Right lobe of liver (tissue), 6 donors: Measurements from ENCODE around the gene PSMG3. TPM values are rescaled to one million over a fixed set of nuclear protein-coding genes. Genes with fewer than 3 reads are reported as not detected.

Experiments used
- ATAC-seq, 4 donors: fragments of 200-7000 bp; cut with Tn5 transposase; one replicate each; pipeline ENCODE4 v1.9.1; 2020; ENCODE audit warnings: mild to moderate bottlenecking in 4 of 4, moderate library complexity in 4 of 4
- DNase-seq, 3 donors: peaks; one replicate each; pipeline ENCODE4 v3.0.0-alpha.2; 2020
- H3K27ac ChIP-seq, 3 donors: fragments of 200-600 bp; one replicate each; pipeline ENCODE4 v1.8.0; 2022
- H3K27me3 ChIP-seq, 2 donors: fragments of 200-600 bp; one replicate each; pipeline ENCODE4 v1.8.0; 2022
- H3K36me3 ChIP-seq, 4 donors: fragments of 200-600 bp; sonication (generic) in 1 of 4; one replicate each; pipeline versions ENCODE4 v1.5.1 to v1.8.0; 2017 to 2022; ENCODE audit warnings: control low read depth in 1 of 4
- H3K4me1 ChIP-seq, 4 donors: fragments of 200-600 bp; sonication (generic) in 1 of 4; one replicate each; pipeline versions ENCODE4 v1.5.1 to v1.8.0; 2017 to 2022; ENCODE audit warnings: control low read depth in 1 of 4
- H3K4me3 ChIP-seq, 3 donors: fragments of 200-600 bp; one replicate each; pipeline ENCODE4 v1.8.0; 2022
- H3K9me3 ChIP-seq, 4 donors: fragments of 200-600 bp; sonication (generic) in 1 of 4; one replicate each; pipeline versions ENCODE4 v1.5.1 to v1.8.0; 2017 to 2022; ENCODE audit warnings: control low read depth in 1 of 4
- POLR2A ChIP-seq: fragments of 450-650 bp; IDR thresholded peaks from one replicate; pipeline ENCODE4 v1.6.1; 2017; ENCODE audit warnings: antibody characterized with exemption, mild to moderate bottlenecking
- WGBS: methylation state at CpG from one replicate; pipeline ENCODE4 v1.1.6; 2018; ENCODE audit warnings: low coverage, low lambda C conversion rate; ENCODE audit not compliant: insufficient coverage; ENCODE audit errors: missing lambda C conversion rate; 5-methylcytosine and 5-hydroxymethylcytosine counted together
- intact Hi-C, 2 donors: fragments of 100-400 bp; cut with DNase I; formaldehyde crosslinking; loops; one replicate each; pipeline versions ENCODE4 v1.11.2 to v1.14.1; 2022
- total RNA-seq, 6 experiments: library from RNA; depleted of rRNA in 2 of 6; stranded (reverse); fragments of >200 nt in 2 of 6; fragmentation: NEBNext Ultra II Directional in 3 of 6; extraction: Animal tissue kit (Norgen Biotek cat#: 25700) in 3 of 6; gene quantifications; one replicate each; pipeline versions ENCODE4 v1.1.0 to v1.2.4, GENCODE V29; 2016 to 2023
- TF ChIP-seq, protein P1 (sequence below), 4 donors: fragments of 200-600 bp in 3 of 4; fragments of 450-650 bp in 1 of 4; IDR thresholded peaks; one replicate each; pipeline versions ENCODE4 v1.5.1 to v1.8.0; 2016 to 2022; ENCODE audit warnings: antibody characterized with exemption in 4 of 4, mild to moderate bottlenecking in 2 of 4
- donor health status: DM: no; HTN: yes; CAD: no.
- donor health status: DM: no; HTN: no; CAD: no.
- donor health status: DM: no; HTN: no; CAD: no.
- donor health status: DM: no; HTN: yes; CAD: no.
- donor health status: DM: no; HTN: yes; CAD: no.

The PSMG3 gene
- total RNA-seq, 6 experiments from 2014 or later, result 7.6 to 28.1 (median 9.2) TPM

DNA sequence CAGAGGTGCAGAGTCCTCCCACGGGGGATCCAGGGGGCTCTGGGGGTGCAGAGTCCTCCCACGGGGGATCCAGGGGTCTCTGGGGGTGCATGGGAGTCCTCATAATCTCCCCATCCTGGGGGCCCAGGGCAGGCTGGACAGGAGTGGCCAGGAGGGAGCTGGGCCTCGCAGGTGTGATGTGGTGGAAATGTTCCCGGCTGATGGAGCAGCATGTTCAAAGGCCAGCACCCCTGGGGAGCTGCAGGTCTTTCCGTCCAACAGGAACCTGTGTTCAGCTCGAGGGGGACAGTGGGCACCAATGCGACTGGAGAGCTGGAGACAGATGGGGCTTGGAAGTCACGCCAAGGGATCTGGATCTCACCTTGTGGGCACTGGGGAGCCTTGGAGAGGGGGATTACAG, 38.5 kb upstream of the PSMG3 start:
- Histone ChIP-seq H3K9me3 (no peaks in the 10 kb centered on the region), H3K27ac (no peak overlapping the region), H3K27me3 (no peaks in the 10 kb centered on the region), H3K36me3 (no peaks in the 10 kb centered on the region), H3K4me3 (no peak overlapping the region), H3K4me1 (no peaks in the 10 kb centered on the region)
- DNase-seq, result no peak
- TF ChIP-seq POLR2A, result no peak
- TF ChIP-seq, protein P1, sequence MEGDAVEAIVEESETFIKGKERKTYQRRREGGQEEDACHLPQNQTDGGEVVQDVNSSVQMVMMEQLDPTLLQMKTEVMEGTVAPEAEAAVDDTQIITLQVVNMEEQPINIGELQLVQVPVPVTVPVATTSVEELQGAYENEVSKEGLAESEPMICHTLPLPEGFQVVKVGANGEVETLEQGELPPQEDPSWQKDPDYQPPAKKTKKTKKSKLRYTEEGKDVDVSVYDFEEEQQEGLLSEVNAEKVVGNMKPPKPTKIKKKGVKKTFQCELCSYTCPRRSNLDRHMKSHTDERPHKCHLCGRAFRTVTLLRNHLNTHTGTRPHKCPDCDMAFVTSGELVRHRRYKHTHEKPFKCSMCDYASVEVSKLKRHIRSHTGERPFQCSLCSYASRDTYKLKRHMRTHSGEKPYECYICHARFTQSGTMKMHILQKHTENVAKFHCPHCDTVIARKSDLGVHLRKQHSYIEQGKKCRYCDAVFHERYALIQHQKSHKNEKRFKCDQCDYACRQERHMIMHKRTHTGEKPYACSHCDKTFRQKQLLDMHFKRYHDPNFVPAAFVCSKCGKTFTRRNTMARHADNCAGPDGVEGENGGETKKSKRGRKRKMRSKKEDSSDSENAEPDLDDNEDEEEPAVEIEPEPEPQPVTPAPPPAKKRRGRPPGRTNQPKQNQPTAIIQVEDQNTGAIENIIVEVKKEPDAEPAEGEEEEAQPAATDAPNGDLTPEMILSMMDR (IDR thresholded peaks at IDR 0.05), result no peak
- intact Hi-C loops, result no loop called here
- no peak for ATAC-seq
- WGBS, result 82% methylated on average over 2 of the region's 8 CpGs

DNA sequence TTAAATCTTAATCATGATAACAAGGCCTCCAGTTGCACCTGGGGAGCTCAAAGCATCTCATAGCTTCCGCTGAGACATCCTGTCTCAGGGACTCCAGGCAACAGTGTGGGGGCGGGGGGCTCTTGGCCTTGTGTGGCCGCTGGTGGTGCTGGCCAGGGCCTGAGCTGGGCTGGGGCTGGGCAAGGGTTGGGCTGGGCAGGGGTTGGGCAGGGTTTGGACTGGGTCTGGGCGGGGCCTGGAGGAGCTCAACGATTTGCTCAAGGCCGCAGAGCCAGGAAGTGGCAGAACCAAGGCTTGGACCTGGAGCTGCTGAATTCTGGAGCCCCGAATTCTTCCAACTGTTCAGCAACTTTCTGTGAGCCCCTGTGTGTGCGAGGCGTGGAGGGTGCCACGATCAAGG, 37.9 kb upstream of the PSMG3 start:
- Histone ChIP-seq H3K4me3 (no peak overlapping the region), H3K27ac (no peak overlapping the region), H3K27me3 (no peaks in the 10 kb centered on the region), H3K9me3 (no peaks in the 10 kb centered on the region), H3K4me1 (no peaks in the 10 kb centered on the region), H3K36me3 (no peaks in the 10 kb centered on the region)
- no peak for DNase-seq
- ATAC-seq, result no peak
- TF ChIP-seq, protein P1 (IDR thresholded peaks at IDR 0.05), result no peak
- TF ChIP-seq POLR2A, result no peak
- WGBS, result 94% methylated on average over 3 of the region's 10 CpGs
- intact Hi-C loops, result no loop called here

DNA sequence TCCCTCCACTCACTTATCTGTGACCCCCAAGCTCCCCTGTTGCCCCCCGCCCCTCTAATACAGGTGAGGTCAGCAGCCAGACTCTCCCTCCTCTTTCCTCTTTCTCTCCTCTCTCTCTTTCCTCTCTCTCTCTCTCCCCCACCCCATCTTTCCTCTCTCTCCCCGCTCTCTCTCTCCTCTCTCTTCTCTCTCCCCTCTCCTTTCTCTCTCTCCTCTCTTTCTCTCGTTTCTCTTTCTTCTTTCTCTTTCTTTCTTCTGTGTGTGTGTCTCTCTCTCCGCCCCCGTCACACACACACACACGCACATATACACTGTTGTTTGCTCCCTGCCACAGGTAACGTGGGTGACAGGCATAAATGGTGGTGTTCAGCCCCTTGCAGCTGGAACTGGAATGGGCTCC, 37.2 kb upstream of the PSMG3 start:
- Histone ChIP-seq H3K36me3 (no peaks in the 10 kb centered on the region), H3K9me3 (no peaks in the 10 kb centered on the region), H3K27me3 (no peaks in the 10 kb centered on the region), H3K4me1 (no peaks in the 10 kb centered on the region), H3K4me3 (no peak overlapping the region), H3K27ac (no peak overlapping the region)
- 26% methylated on average over 5 of the region's 7 CpGs for WGBS
- TF ChIP-seq, protein P1 (IDR thresholded peaks at IDR 0.05), result no peak
- no peak for TF ChIP-seq POLR2A
- intact Hi-C loops, result no loop called here
- ATAC-seq (no peak), DNase-seq (no peak)

DNA sequence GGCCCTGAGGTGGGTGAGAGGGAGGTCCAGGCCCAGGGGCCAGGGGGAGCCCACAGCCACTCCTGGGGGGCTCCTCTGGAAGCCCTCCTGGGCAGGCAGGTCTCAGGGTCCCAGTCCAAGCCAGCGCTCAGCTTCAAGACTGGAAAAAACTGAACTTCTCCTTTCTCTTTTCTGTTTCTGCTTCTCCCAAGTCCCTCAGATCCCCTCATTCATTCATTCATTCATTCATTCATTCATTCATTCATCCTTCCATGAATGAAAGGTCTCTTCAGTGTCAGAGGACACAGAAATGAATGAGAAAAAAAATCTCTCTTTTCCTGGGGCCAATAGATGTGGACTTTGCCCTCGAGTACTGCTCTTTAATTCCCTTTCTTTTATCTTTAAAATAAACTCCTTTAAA, 34.6 kb upstream of the PSMG3 start:
- no peak for TF ChIP-seq POLR2A
- TF ChIP-seq, protein P1 (IDR thresholded peaks at IDR 0.05), result no peak
- ATAC-seq (no peak), DNase-seq (no peak)
- Histone ChIP-seq H3K4me3 (no peak overlapping the region), H3K9me3 (no peaks in the 10 kb centered on the region), H3K36me3 (no peaks in the 10 kb centered on the region), H3K27me3 (no peaks in the 10 kb centered on the region), H3K4me1 (no peaks in the 10 kb centered on the region), H3K27ac (no peak overlapping the region)
- WGBS, result 22% methylated on average over 1 of the region's 2 CpGs
- intact Hi-C loops, result no loop called here
